Astrocyte (in vitro differentiated cells and primary cell): ENCODE data around the gene MRS2. TPM values are rescaled to one million over a fixed set of nuclear protein-coding genes. Genes with fewer than 3 reads are reported as not detected.
A peak's percentile ranks its signal among the peaks of the same experiment; 100 is the strongest.

Experiments
- DNase-seq: peaks from one replicate; pipeline ENCODE4 v3.0.0-alpha.2; 2010; ENCODE audit warnings: low read depth
- FAIRE-seq: peaks from 2 replicates; lab custom pipeline; 2011; peaks lifted over from hg19 to GRCh38; lab: Jason Lieb, UNC
- H2AFZ ChIP-seq: 2 replicates; pipeline ENCODE4 v1.6.0; 2012; ENCODE audit warnings: low read depth, low read length, inconsistent platforms
- H3K27ac ChIP-seq: 2 replicates; pipeline ENCODE4 v1.5.1; 2011; ENCODE audit warnings: low read depth, low read length, inconsistent platforms
- H3K27me3 ChIP-seq: 2 replicates; pipeline ENCODE4 v1.6.0; 2011; ENCODE audit warnings: low read length, inconsistent platforms; ENCODE audit not compliant: insufficient read depth
- H3K36me3 ChIP-seq: 2 replicates; pipeline ENCODE4 v1.5.1; 2011; ENCODE audit warnings: low read length, inconsistent platforms; ENCODE audit not compliant: insufficient read depth
- H3K4me1 ChIP-seq: 2 replicates; pipeline ENCODE4 v1.5.1; 2011; ENCODE audit warnings: low read length, inconsistent platforms; ENCODE audit not compliant: insufficient read depth
- H3K4me2 ChIP-seq: 2 replicates; pipeline ENCODE4 v1.6.0; 2012; ENCODE audit warnings: low read length, inconsistent platforms
- H3K4me3 ChIP-seq: 2 replicates; pipeline ENCODE4 v1.5.1; 2011; ENCODE audit warnings: low read depth, mild to moderate bottlenecking, low read length, inconsistent platforms; ENCODE audit not compliant: insufficient read depth
- H3K79me2 ChIP-seq: 2 replicates; pipeline ENCODE4 v1.6.0; 2012; ENCODE audit warnings: mild to moderate bottlenecking, low read length, inconsistent platforms; ENCODE audit not compliant: insufficient read depth
- H3K9ac ChIP-seq: 2 replicates; pipeline ENCODE4 v1.6.0; 2012; ENCODE audit warnings: mild to moderate bottlenecking, low read length, inconsistent platforms
- H3K9me3 ChIP-seq: 2 replicates; pipeline ENCODE4 v1.5.1; 2012; ENCODE audit warnings: low read depth, mild to moderate bottlenecking, low read length, inconsistent platforms; ENCODE audit not compliant: insufficient read depth
- H4K20me1 ChIP-seq: 2 replicates; pipeline ENCODE4 v1.6.0; 2012; ENCODE audit warnings: low read length, inconsistent platforms; ENCODE audit not compliant: insufficient read depth
- H3K27ac Mint-ChIP-seq: one replicate; pipeline ENCODE4 v1.8.0; 2021; ENCODE audit warnings: mild to moderate bottlenecking, mixed read lengths; ENCODE audit not compliant: unreplicated experiment
- H3K27me3 Mint-ChIP-seq: one replicate; pipeline ENCODE4 v1.8.0; 2021; ENCODE audit warnings: low read depth, mixed read lengths; ENCODE audit not compliant: unreplicated experiment
- H3K36me3 Mint-ChIP-seq: one replicate; pipeline ENCODE4 v1.8.0; 2021; ENCODE audit warnings: low read depth, mixed read lengths; ENCODE audit not compliant: unreplicated experiment
- H3K4me1 Mint-ChIP-seq: one replicate; pipeline ENCODE4 v1.8.0; 2021; ENCODE audit warnings: low read depth, mixed read lengths; ENCODE audit not compliant: unreplicated experiment
- H3K4me3 Mint-ChIP-seq: one replicate; pipeline ENCODE4 v1.8.0; 2021; ENCODE audit warnings: mild to moderate bottlenecking, moderate library complexity, mixed read lengths; ENCODE audit not compliant: unreplicated experiment
- H3K9me3 Mint-ChIP-seq: one replicate; pipeline ENCODE4 v1.8.0; 2021; ENCODE audit warnings: mild to moderate bottlenecking, mixed read lengths; ENCODE audit not compliant: unreplicated experiment
- EZH2 ChIP-seq: IDR thresholded peaks from 2 replicates; pipeline ENCODE4 v1.6.1; 2012; ENCODE audit warnings: mild to moderate bottlenecking, low read length, inconsistent platforms; ENCODE audit not compliant: insufficient read depth
- total RNA-seq: library from RNA; stranded (reverse); gene quantifications from 2 replicates; pipeline ENCODE4 v1.2.1, GENCODE V29; 2021
- TF ChIP-seq, protein P1 (sequence below): IDR thresholded peaks from 2 replicates; pipeline ENCODE4 v1.5.1; 2011; ENCODE audit warnings: low read depth, mild to moderate bottlenecking, inconsistent platforms, low read length, moderate library complexity; ENCODE audit not compliant: insufficient read depth

MRS2 gene
- total RNA-seq, 1 donor from 2014 or later, result 68.9 TPM

GRCh38 chr6:24460966-24461365, 58.2 kb downstream of the MRS2 start:
- Mint-ChIP-seq H3K9me3 (no peaks in the 10 kb centered on the region), H3K36me3 (no peaks in the 10 kb centered on the region), H3K27ac (no peak overlapping the region), H3K27me3 (peaks cover 5% of the 10 kb centered on the region), H3K4me1 (no peaks in the 10 kb centered on the region), H3K4me3 (no peak overlapping the region)
- Histone ChIP-seq H3K9me3 (no peaks in the 10 kb centered on the region), H4K20me1 (no peaks in the 10 kb centered on the region), H3K36me3 (no peaks in the 10 kb centered on the region), H3K27me3 (no peaks in the 10 kb centered on the region), H3K4me1 (no peaks in the 10 kb centered on the region), H3K9ac (no peak overlapping the region), H3K27ac (no peak overlapping the region), H3K4me2 (no peak overlapping the region), H3K4me3 (no peak overlapping the region), H2AFZ (no peak overlapping the region), H3K79me2 (no peaks in the 10 kb centered on the region)
- DNase-seq, result no peak
- FAIRE-seq, result no peak
- TF ChIP-seq, protein P1, sequence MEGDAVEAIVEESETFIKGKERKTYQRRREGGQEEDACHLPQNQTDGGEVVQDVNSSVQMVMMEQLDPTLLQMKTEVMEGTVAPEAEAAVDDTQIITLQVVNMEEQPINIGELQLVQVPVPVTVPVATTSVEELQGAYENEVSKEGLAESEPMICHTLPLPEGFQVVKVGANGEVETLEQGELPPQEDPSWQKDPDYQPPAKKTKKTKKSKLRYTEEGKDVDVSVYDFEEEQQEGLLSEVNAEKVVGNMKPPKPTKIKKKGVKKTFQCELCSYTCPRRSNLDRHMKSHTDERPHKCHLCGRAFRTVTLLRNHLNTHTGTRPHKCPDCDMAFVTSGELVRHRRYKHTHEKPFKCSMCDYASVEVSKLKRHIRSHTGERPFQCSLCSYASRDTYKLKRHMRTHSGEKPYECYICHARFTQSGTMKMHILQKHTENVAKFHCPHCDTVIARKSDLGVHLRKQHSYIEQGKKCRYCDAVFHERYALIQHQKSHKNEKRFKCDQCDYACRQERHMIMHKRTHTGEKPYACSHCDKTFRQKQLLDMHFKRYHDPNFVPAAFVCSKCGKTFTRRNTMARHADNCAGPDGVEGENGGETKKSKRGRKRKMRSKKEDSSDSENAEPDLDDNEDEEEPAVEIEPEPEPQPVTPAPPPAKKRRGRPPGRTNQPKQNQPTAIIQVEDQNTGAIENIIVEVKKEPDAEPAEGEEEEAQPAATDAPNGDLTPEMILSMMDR, result no peak
- no peak for TF ChIP-seq EZH2

DNA sequence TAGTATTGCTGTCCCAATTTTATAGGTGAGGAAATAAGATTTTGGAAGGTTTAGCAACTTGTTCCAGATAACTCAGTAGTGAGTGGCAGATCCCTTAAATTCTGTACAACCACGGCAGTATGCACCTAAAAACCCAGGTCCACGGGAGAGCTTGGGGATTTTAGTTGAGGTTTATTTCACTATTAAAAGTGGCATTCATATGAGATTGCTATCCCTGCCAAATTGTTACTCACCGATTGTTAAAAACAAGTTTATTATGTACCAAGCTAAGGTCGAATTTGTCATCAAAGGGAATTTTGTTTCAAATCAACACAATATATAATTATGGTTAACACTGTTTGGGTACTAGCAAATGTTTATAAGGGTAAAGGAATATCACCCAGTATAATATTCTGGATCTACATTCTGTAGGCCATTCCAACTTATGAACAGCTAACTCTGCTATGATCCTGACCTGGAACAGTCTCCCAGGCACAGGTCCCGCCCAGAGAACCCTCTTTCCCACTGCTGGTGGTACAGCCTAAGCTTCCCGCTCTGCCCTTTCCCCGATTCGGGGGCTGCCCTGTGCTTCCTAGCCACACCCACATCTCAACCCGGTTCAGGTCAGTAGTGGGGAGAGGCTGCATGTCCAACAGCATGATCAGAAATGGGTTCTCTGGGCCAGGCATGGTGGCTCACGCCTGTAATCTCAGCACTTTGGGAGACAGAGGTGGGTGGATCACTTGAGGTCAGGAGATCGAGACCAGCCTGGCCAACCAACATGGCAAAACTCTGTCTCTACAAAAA, 61.7 kb downstream of the MRS2 start:
- Histone ChIP-seq H3K27ac (no peak overlapping the region), H3K4me3 (no peak overlapping the region), H2AFZ (no peak overlapping the region), H3K27me3 (no peaks in the 10 kb centered on the region), H3K4me1 (no peaks in the 10 kb centered on the region), H3K9ac (no peak overlapping the region), H3K79me2 (no peaks in the 10 kb centered on the region), H3K36me3 (no peaks in the 10 kb centered on the region), H3K9me3 (no peaks in the 10 kb centered on the region), H3K4me2 (no peak overlapping the region), H4K20me1 (no peaks in the 10 kb centered on the region)
- Mint-ChIP-seq H3K4me3 (no peak overlapping the region), H3K9me3 (no peaks in the 10 kb centered on the region), H3K4me1 (no peaks in the 10 kb centered on the region), H3K27me3 (peaks cover 5% of the 10 kb centered on the region), H3K27ac (no peak overlapping the region), H3K36me3 (no peaks in the 10 kb centered on the region)
- FAIRE-seq, result no peak
- no peak for TF ChIP-seq EZH2
- TF ChIP-seq, protein P1, result no peak
- DNase-seq, result no peak

DNA sequence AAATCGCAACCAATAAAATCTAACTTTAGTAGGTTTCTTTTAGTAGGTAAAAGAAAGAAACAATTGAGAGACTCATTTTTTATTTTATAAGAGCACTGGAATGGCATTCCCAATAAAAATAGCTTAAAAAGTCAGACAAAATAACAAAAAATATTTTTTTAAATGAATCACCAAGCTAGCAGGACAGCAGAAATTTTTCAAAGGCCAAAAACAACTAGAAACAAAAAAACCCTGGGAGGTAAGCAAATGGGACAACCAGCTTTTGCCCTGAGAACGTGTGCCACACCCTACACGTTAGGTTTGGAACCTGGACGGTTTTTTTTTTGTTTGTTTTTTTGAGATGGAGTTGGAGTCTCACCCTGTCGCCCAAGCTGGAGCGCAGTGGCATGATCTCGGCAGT, 67.1 kb downstream of the MRS2 start:
- Mint-ChIP-seq H3K27me3 (no peaks in the 10 kb centered on the region), H3K4me1 (no peaks in the 10 kb centered on the region), H3K27ac (no peak overlapping the region), H3K36me3 (no peaks in the 10 kb centered on the region), H3K9me3 (no peaks in the 10 kb centered on the region), H3K4me3 (no peak overlapping the region)
- no peaks in the 10 kb centered on the region for H3K27me3 ChIP-seq
- no peaks in the 10 kb centered on the region for H3K79me2 ChIP-seq
- no peaks in the 10 kb centered on the region for H3K4me1 ChIP-seq
- peak overlapping the region; percentile 33 for H2AFZ ChIP-seq
- no peak overlapping the region for H3K4me3 ChIP-seq
- no peaks in the 10 kb centered on the region for H3K36me3 ChIP-seq
- no peaks in the 10 kb centered on the region for H3K9me3 ChIP-seq
- TF ChIP-seq, protein P1, result no peak
- no peak for TF ChIP-seq EZH2
- H3K27ac ChIP-seq, result no peak overlapping the region
- peak overlapping the region; percentile 19 for H3K4me2 ChIP-seq
- H4K20me1 ChIP-seq, result no peaks in the 10 kb centered on the region
- DNase-seq (no peak), FAIRE-seq (no peak)
- no peak overlapping the region for H3K9ac ChIP-seq
